GM21825 (cell line): ENCODE data around the gene SCGB2A2.

Experiments used
- ATAC-seq: cut with Tn5 transposase; IDR thresholded peaks from one replicate; pipeline ENCODE4 v1.9.1; 2021; ENCODE audit warnings: mild to moderate bottlenecking, moderate library complexity; ENCODE audit not compliant: unreplicated experiment

The SCGB2A2 gene

DNA sequence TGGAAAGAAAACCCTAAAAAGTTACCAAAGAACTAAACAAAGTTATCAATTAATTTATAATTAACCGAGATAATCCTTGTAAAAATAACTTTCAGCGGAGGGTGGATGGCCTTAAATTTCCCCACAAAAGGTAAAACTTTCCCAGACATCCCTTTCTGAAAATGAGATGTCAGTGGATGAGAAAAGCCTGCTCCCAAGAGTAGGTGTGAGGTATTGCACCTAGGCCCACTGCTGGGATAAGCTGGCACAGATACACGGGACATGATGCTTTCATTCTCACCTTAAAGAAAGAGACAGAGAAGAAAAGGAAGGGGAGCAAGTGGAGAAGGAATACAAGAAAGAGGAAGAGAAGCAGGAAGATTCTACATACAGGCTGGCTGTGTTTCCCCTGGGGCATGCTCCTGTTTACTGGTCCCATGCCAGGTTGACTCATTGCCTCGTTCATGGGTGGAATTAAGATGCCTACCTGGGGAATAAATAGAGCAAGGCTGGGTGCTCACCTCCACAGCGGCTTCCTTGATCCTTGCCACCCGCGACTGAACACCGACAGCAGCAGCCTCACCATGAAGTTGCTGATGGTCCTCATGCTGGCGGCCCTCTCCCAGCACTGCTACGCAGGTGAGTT is at the start of gene SCGB2A2:
Gene SCGB2A2, plus strand, starts transcription at position 505 of the 625 bp plus-strand sequence. Its CDS starts 59 bp downstream, at position 564.
- ATAC-seq: no peak

DNA sequence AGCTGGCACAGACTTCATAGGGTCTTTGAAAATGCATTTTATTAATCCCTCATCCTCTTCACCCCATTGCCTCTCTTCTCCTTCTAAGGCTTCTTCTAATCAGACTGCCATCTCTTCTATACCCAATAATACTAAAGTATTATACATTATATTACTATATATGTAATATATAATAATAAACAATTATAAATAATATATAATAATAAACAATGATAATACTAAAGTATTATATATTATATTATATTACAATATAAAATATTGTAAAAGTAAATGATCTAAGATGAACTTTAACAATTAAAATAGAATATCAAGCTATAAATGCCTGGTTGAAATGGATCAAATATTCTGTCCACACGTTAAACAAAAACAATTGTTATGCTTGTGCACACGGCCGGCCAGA is 48.5 kb upstream of the SCGB2A2 start:
- ATAC-seq: no peak

DNA sequence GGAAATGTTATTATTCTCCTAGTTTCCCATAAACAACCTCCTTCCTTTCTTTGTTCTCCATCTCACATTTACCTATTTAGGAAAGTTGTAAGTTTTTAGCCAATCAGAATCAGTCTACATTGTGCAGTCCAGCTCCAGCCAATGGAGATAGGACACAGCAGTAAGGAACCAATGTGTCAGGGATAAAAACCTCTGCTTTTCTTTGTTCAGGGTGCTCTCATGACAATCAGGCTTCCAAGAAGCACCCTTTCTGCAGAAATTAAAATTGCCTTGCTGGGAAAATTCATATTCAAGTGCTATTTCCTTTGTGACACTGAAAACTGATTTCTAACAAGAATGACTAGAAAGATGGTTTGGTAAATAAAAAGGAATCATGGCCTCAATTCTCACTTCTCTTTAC is 46.9 kb upstream of the SCGB2A2 start:
- ATAC-seq: no peak

DNA sequence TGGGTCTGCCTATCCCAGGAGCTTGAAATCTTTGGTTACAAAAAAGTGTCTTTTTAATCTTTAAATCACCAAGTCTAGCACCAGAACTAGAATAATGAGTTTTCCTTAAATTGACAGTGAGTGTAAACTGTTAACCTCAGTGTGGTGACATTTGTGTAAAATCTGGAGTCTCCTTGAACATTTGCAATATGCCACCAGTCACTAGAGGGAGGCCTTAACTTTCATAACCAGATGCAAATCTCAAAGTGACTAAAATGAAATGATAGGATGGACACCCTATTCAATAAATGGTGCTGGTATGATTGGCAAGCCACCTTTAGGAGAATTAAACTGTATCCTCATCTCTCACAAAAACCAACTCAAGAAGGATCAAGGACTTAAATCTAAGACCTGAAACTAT is 36.2 kb upstream of the SCGB2A2 start:
- no peak for ATAC-seq

DNA sequence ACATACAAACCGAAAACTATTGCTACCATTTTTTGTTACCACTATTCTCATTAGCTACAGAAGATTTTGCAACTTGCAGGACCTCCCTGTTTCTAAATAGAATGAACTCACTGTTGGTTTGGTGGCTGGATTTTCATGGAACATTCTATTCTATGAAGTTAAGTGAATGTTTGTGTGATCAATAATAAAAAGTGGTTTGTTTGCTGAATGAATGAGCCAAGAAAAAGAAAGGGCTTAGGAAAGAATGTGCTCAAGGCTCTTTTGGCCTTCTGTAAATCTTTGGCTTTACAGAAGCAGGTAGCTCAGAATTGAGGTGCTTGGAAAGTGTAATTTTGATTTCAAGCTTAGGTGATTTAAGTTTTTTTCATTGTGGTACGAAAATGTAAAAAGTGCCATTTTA is 33.8 kb upstream of the SCGB2A2 start:
- no peak for ATAC-seq

DNA sequence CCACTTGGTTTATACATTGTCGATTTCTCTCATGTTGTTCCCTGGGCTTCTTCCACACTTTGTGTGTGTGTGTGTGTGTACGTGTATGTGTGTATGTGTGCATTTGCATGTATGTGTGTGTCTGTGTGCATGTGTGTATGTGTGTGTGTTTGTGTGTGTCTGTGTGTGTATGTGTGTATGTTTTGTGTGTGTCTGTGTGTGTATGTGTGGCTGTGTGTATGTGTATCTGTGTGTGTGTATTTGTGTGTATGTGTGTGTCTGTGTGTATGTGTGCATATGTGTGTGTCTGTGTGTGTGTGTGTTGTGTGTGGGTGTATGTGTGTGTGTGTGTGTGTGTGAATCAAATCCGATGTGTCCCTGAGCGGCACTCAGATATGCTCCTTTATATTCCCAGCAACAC is 32.5 kb upstream of the SCGB2A2 start:
- ATAC-seq: no peak

DNA sequence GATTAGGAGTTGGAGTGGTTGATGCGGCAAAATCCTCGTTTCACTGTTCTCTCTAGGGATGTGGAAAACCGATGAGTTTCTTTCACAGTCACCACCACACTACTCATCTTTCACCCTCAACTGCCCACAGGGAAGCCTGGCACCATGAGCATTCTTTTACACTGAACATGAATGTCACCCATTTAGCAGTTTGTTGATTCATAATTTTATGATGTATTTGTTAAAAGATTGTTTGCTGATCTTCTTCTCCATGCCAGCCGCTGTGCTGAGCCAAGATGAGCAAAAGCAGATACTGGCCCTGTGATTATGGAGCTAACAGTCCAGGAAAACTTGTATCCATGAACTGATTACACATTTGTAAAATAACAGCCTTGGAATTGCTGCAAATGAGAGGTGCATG is 31.8 kb upstream of the SCGB2A2 start:
- no peak for ATAC-seq

DNA sequence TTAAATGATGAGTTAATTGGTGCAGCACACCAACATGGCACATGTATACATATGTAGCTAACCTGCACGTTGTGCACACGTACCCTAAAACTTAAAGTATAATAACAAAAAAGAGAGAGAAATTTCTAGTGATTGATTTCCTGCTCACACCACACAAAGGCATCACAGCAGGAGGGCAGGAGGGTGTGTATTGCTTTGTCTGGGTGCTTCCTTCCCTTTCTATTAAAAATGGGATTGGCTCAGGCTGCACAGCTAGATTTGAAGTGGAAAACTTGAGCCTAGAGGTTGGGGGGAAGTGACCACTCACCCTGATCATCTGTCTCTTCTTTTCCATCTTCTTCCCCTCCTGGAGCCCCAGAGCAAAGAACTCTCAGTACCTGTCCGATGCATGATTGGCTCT is 28.9 kb upstream of the SCGB2A2 start:
- no peak for ATAC-seq

DNA sequence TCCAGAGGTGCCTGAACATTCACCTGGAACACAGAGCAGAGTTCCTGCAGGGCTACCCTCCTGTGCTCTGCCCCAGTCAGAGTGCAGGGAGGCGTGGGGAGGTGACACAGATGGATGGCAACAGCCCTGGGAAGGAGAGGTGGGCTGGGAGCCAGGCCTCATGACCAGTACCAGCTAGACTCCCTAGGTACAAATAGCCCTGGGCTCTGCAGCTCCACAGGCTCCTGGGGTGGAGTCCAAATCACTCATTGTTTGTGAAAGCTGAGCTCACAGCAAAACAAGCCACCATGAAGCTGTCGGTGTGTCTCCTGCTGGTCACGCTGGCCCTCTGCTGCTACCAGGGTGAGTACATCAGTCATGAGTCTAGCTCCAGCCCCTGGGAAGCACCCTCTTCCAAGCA is 27.9 kb upstream of the SCGB2A2 start, which contains the start of gene SCGB1D2:
Gene SCGB1D2, plus strand, starts transcription at position 219 of the 400 bp plus-strand sequence. Its CDS starts 69 bp downstream, at position 288.
- ATAC-seq: no peak

DNA sequence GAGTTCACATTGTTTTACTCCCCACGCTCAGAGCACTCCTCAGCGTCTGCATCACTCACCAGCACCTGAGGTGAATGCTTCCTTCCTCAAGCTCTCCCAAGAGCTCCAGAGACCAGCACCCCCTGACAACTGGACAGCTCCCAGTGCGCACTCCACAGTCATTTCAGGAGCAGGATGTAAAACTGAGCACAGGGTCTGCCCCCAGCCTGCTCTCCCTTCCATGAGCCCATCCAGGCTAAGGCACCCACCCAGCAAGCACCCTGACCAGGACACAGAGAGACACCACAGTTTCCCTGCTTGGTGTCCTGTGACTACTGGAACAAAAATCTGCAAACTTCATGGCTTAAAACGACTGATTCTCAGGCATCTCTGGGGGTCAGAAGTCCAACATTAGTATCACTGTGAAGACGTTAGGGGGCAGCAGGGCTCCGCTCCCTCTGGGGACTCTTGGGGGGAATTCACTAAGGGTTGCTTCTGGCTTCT is 24.6 kb upstream of the SCGB2A2 start:
- ATAC-seq: no peak

DNA sequence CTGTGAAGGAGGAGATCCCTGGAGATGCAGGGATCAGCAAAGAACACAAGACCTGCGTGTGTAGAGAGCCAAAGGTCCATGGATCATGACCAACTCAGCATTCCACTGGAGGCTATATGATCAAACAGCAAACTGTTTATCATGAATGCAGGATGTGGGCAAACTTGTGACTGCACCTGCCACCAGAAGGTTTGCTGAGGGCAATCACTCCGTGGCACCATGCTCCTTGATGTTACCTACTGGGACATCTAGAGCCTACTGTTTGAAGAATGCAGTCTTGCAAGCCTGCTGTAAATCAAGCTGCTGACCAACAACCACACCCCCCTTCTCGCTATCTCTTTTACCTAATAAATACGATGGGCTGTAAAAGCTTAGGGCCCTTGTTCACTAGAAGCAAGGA is 18.3 kb upstream of the SCGB2A2 start:
- no peak for ATAC-seq

DNA sequence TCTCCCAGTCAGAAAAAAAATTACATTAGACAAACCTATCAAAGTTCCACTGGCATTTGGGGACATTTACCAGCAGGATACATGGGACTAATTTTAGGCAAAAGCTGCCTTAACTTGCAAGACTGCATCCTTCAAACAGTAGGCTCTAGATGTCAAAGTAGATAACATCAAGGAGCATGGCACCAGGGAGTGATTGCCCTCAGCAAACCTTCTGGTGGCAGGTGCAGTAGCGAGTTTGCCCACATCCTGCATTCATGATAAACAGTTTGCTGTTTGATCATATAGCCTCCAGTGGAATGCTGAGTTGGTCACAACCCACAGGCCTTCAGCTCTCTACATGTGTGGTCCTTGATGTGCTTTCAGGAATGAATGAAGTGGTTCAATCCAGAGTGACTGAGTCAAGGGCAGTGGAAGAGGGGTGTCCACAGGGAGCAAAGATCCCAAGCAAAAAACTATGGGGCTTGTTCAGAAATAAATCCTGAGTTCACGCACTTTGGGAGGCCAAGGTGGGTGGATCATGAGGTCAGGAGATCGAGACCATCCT is 15.9 kb upstream of the SCGB2A2 start:
- no peak for ATAC-seq

DNA sequence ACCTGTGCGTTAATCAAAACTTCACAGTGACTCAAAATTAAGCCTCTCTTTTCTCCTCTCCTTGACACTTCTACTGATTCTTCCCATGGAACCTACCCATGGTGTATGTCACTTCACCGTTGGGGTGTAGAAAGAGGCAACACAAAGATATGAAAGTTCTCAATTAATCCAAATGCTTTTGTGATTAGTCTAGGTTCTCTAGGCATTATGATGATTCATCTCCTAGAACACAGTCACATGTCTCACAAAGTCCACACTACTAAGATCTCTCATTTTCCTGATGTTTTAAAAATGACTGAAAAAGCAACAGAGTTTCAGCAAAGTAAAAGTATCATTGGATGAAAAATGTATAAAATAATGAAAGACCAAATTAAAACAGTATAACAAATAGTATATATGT is 13.7 kb upstream of the SCGB2A2 start:
- no peak for ATAC-seq

DNA sequence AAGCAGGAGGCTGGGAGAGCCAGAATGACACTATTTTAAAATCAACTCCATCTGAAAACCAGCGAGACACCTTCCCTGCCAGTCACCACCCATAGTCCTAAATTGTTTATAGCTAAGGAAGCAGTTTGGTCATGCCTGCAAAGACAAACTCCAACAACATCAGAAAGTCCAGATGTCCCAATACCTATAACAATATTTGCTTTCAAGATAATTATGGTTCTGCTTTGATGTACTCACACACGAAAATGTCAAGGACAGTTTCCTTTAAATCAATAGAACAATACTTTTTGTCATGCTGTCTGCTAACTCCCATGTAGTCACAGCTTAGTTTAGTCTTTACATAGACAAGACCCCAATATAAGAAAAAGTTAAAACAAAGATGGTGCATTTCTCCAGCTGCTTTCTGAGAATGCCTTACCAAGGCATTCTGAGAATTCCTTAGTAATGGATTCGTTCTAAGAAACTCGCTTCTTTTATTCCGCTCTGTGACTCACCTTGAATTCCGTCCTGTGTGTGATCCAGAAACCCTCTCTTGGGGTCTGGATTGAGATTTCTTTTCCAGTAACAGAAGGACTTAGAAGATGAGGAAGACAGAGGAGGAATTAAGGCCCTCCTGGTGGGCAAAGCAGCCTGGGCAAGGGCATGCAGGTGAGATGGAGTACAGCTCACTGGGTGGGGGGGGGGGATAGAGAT is 9.6 kb upstream of the SCGB2A2 start:
- no peak for ATAC-seq

DNA sequence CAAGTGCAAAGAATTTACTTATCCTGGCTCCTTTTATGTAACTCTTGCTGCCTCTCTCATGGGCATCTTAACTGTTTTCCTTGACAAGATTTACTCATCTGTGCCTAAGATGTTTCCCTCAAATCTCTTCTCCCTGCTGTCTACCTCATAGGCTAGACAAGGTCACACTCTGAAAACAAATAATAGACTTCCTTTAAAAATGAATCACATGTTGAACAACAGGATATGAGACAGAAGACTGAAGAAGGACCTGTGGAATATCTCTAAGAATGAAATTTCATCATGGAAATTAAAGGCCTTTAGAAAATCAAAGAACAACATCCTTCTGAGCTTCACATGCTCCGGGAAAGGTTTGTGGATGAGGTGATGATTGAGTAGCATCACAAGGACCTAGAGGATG is 6.0 kb upstream of the SCGB2A2 start:
- ATAC-seq: no peak

DNA sequence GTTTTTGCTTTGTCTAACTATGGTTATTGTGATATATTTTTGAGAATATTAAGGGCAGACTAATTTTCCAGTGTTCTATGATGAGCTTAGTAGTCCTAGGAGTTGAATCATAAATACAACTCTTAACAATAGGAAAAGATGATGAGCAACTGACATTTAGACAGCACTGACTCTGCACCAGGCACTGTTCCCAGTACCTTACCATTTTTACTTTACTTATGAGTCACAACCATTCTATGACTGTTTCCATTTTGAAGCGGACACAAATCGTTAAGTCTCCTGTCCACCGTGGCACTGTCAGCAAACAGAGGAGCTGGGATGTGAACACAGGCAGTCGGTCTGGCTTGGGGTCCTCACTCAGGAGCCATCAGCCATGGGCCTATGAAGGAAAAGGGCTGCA is 3.4 kb upstream of the SCGB2A2 start:
- no peak for ATAC-seq

DNA sequence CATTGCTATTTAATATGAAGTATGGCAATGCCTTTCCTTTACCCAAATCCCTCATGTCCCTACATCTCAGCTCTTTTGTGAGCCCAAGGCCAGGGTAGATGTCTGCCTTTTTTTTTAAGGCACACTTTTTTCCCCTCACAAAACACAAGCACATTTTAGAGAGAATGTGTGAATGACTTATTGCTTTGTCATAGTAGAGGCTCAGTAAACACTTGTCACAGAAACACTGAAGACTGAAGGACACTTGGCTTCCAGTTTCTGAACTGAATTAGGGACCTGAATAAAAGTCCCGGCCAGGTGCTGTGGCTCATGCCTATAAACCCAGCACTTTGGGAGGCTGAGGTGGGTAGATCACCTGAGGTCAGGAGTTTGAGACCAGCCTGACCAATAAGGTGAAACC is 2.9 kb upstream of the SCGB2A2 start:
- ATAC-seq: no peak

DNA sequence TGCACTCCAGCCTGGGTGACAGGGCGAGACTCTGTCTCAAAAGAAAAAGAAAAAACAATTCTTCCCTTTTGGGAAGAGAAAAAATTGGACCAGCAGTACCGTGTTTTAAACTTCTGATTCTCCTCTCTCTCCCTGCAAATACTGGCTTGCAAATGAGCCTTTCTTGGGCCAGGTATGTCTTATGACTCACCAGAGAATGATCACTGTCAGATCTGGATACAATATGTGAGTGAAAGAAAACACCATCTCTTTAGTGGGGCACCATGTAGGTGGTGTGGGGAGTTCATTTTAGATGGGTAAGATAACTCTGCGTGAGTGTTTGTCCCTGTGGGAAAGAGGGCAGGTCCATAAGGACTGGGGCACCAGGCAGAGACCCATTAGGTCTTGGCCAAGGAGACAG is 2.4 kb upstream of the SCGB2A2 start:
- no peak for ATAC-seq

DNA sequence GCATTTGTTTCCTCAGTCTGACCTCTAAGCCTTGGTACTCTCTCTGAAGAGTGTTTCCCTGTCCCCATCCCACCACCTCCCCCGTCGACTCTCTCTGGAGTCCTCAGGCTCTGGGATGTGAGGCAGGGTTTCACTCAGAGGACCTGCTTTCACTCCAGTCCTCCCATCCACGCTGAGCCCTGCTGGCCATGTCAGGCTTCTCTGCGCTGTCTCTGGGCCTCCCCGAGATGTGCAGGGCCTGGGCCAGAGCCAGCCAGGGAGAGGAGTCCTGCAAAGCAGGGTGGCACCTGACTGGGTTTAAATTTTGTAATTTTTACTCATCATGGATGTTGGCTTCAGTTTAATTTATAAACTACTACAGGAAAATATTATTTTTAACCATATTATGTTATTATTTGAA is 3.3 kb downstream of the SCGB2A2 start:
- ATAC-seq: no peak

DNA sequence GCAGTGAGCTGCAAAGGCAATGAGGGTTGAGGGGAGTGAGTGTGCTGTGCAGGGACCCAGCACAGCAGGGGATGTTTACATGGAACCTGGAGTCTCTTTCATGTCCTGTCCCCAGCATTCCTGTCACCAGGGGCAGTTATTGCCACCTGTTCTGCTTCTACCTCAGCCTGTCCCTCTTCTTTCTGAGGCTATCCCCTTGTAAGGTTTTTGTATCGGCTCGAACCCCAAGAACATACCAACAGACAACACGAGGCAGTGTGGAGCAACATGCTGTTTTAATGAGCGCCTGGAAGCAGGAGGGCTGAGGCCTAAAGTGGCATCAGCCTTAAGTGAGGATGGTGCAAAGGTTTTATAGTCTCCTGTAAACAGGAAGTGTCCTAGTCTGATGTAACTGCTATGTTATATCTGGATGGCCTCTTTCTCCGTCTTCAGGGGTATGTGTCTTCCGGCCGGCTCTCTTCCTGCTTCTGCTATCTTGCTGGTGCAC is 3.9 kb downstream of the SCGB2A2 start:
- ATAC-seq: no peak

DNA sequence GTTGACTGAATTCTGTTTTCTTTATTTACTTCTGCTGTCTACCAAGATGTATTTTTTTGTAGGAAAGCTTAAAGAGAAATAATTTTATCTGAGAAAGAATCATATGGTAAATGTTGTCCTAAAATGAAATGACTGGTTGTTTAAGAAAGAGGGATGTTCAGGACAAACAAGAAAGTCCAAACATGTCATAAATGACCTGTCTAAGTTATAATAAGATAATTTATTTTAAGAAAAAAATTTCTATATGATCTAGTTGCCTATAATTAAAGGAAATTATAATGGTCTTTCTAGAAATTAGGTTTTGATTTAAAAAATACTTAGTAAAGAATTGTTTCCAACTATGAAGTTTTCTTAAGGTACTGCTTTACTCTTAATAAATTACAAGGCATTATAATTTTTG is 10.5 kb downstream of the SCGB2A2 start:
- no peak for ATAC-seq

DNA sequence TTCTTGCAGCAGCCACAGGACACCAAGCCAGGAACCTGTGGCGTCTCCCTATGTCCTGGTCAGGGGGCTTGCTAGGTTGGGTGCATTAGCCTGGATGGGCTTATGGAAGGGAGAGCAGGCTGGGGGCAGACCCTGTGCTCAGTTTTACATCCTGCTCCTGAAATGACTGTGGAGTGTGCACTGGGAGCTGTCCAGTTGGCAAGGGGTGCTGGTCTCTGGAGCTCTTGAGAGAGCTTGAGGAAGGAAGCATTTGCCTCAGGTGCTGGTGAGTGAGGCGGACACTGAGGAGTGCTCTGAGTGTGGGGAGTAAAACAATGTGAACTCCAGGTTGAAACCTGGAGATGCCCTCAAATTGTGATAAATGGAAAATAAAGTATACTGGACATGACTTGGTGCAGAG is 25.5 kb downstream of the SCGB2A2 start:
- ATAC-seq: no peak
